ENCODE data around the gene EFCAB9. TPM values are rescaled to one million over a fixed set of nuclear protein-coding genes. Genes with fewer than 3 reads are reported as not detected.

Gene EFCAB9
- total RNA-seq, 1 experiment from 2014 or later, result not detected

DNA sequence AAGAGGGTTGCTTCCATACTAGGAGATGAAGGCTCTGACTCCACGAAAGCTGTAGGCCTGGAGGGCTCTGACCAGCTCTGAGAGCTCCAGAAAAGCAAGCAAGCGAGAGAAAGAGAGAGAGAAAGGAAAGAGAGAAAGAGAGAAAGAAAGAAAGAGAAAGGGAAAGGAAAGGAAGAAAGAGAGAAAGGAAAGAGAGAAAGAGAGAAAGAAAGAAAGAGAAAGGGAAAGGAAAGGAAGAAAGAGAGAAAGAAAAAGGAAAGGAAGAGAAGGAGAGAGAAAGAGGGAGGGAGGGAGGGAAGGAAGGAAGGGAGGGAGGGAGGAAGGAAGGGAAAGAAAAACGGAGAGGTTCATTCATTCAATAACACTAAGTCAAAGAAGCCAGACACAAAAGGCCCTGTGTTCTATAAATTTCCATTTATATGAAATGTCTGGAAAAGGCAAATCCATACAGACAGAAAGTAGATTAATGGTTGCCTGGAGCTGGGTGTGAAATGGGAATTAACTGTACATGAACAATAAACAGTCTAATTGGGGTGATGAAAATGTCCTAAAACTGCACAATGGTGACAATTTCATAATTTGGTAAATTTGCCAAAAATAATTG, 4.2 kb upstream of the EFCAB9 start:
- peak overlapping the region in 2 of 3 experiments; percentile 60 to 78; a peak in 3 of 7 replicates for H3K27ac Mint-ChIP-seq
- H3K4me1 Mint-ChIP-seq, result peaks cover 25 to 27% of the 10 kb centered on the region in 2 experiments

More for the DNA sequence above, 4.2 kb upstream of the EFCAB9 start:
- Histone ChIP-seq H3K9ac (ENCODE audit: extremely low read depth, insufficient read length, low read length) (no peak overlapping the region), H3K23ac (ENCODE audit: insufficient read length, low read depth, low read length) (no peak overlapping the region), H3K79me2 (ENCODE audit: insufficient read depth, low read length) (peaks cover 2% of the 10 kb centered on the region; the same call in 1 of the 2 replicates), H2BK120ac (ENCODE audit: low read depth, low read length, poor library complexity, severe bottlenecking) (no peak overlapping the region), H3K14ac (ENCODE audit: insufficient read depth, low read length) (no peak overlapping the region), H3K4me1 (ENCODE audit: insufficient read depth, low read length) (peaks cover 4% of the 10 kb centered on the region; the same call in 1 of the 2 replicates), H2BK15ac (ENCODE audit: low read depth, low read length) (no peak overlapping the region), H3K79me1 (ENCODE audit: insufficient read depth, low read depth, low read length, poor library complexity, severe bottlenecking) (no peaks in the 10 kb centered on the region), H3K4ac (ENCODE audit: low read depth, low read length) (no peak overlapping the region), H4K20me1 (ENCODE audit: control insufficient read depth, insufficient read depth, insufficient read length) (no peaks in the 10 kb centered on the region), H2BK12ac (ENCODE audit: insufficient read length, low read depth, low read length) (no peak overlapping the region), H3K9me3 (ENCODE audit: control insufficient read depth, low read depth, low read length) (no peaks in the 10 kb centered on the region), H3K23me2 (ENCODE audit: insufficient read length, low read depth, low read length, poor library complexity, severe bottlenecking) (peaks cover 18% of the 10 kb centered on the region), H2AFZ (ENCODE audit: low read length) (peak overlapping the region; percentile 65), H3T11ph (ENCODE audit: low read length) (no peak overlapping the region), H4K8ac (replicated peaks; ENCODE audit: insufficient read length, low read depth, low read length) (no peak overlapping the region), H4K5ac (ENCODE audit: insufficient read length, low read depth, low read length) (no peak overlapping the region), H2BK5ac (ENCODE audit: insufficient read length, low read length) (no peak overlapping the region), H3K27me3 (ENCODE audit: insufficient read depth, low read length) (no peaks in the 10 kb centered on the region; the same call in 1 of the 2 replicates), H2AK5ac (ENCODE audit: insufficient read length, low read length) (no peak overlapping the region), H3K4me2 (ENCODE audit: insufficient read depth, insufficient read length, low read length) (peak overlapping the region; percentile 67), H4K91ac (ENCODE audit: insufficient read length, low read depth, low read length) (no peak overlapping the region), H3K56ac (ENCODE audit: insufficient read length, low read depth, low read length) (no peak overlapping the region), H3K18ac (ENCODE audit: insufficient read length, low read depth, low read length) (no peak overlapping the region), H2BK20ac (ENCODE audit: low read depth, low read length, poor library complexity, severe bottlenecking) (no peak overlapping the region), H3K27ac (ENCODE audit: insufficient read length, low read depth, low read length) (no peak overlapping the region)
- Mint-ChIP-seq H3K9me3 (no peaks in the 10 kb centered on the region), H3K27me3 (ENCODE audit: low read depth) (peaks cover 16% of the 10 kb centered on the region), H3K4me3 (peak overlapping the region; percentile 89 to 92), H3K36me3 (ENCODE audit: insufficient read depth in 1 of 3, low read depth in 3 of 3) (peaks cover 0 to 2% (median 0%) of the 10 kb centered on the region in 3 experiments; a peak in 1 of 7 replicates)
- no peak for DNase-seq
- WGBS (ENCODE audit: extremely low coverage, insufficient read length, low lambda C conversion rate), result no CpG with 5 or more reads among the region's 3 CpGs
- TF ChIP-seq, protein P1, sequence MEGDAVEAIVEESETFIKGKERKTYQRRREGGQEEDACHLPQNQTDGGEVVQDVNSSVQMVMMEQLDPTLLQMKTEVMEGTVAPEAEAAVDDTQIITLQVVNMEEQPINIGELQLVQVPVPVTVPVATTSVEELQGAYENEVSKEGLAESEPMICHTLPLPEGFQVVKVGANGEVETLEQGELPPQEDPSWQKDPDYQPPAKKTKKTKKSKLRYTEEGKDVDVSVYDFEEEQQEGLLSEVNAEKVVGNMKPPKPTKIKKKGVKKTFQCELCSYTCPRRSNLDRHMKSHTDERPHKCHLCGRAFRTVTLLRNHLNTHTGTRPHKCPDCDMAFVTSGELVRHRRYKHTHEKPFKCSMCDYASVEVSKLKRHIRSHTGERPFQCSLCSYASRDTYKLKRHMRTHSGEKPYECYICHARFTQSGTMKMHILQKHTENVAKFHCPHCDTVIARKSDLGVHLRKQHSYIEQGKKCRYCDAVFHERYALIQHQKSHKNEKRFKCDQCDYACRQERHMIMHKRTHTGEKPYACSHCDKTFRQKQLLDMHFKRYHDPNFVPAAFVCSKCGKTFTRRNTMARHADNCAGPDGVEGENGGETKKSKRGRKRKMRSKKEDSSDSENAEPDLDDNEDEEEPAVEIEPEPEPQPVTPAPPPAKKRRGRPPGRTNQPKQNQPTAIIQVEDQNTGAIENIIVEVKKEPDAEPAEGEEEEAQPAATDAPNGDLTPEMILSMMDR (conservative IDR thresholded peaks at IDR 0.05), result no peak

Measured in H9 (cell line).